Measurements from ENCODE around the gene SELPLG. TPM values are rescaled to one million over a fixed set of nuclear protein-coding genes. Genes with fewer than 3 reads are reported as not detected.

SELPLG gene
- total and polyA plus RNA-seq, 2 of the 4 experiments (the other 2 are of a cell fraction): 3.2 to 10.8 TPM

- no peak overlapping the region for H3K4me2 ChIP-seq (ENCODE audit: low read depth, low read length)
- ChIA-PET POLR2A (ENCODE audit: unreplicated experiment) (no interaction called here), CTCF (no interaction called here)
- H3K36me3 ChIP-seq (ENCODE audit: control insufficient read depth, insufficient read depth, low read length): no peaks in the 10 kb centered on the region
- intact Hi-C loops (cut with micrococcal nuclease): no loop called here
- TF ChIP-seq POLR2A (IDR thresholded peaks at IDR 0.05; ENCODE audit: low read depth, low read length) (no peak), RCOR1 (IDR thresholded peaks at IDR 0.05; ENCODE audit: insufficient replicate concordance, low read length) (no peak)
- TF ChIP-seq, protein P1, sequence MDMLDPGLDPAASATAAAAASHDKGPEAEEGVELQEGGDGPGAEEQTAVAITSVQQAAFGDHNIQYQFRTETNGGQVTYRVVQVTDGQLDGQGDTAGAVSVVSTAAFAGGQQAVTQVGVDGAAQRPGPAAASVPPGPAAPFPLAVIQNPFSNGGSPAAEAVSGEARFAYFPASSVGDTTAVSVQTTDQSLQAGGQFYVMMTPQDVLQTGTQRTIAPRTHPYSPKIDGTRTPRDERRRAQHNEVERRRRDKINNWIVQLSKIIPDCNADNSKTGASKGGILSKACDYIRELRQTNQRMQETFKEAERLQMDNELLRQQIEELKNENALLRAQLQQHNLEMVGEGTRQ (IDR thresholded peaks at IDR 0.05; ENCODE audit: low read depth, low read length): no peak
- H2BK15ac ChIP-seq (ENCODE audit: low read depth, low read length): no peak overlapping the region
- H3K79me1 ChIP-seq (ENCODE audit: low read depth in 1 of 2, low read length in 2 of 2): no peaks in the 10 kb centered on the region
- H3K14ac ChIP-seq (replicated peaks; ENCODE audit: low read depth, low read length): no peak overlapping the region
- peaks cover 3% of the 10 kb centered on the region; the same call in 1 of the 2 replicates for H3K4me1 ChIP-seq (ENCODE audit: control insufficient read depth, insufficient read depth, low read length)
- no peak overlapping the region for H4K5ac ChIP-seq (ENCODE audit: low read depth, low read length)
- no peak overlapping the region for H2AK5ac ChIP-seq (ENCODE audit: low read depth, low read length)
- dilution Hi-C loops (cut with HindIII; ENCODE audit: low sequenced_read_pairs, unreplicated experiment): no loop called here
- no peak overlapping the region for H3K4ac ChIP-seq (ENCODE audit: low read depth, low read length)
- no peaks in the 10 kb centered on the region for H3K9me3 ChIP-seq (ENCODE audit: control insufficient read depth, insufficient read depth, low read length)
- in situ Hi-C loops (cut with MboI; ENCODE audit: low sequenced_read_pairs): no loop called here
- no peak overlapping the region for H3K23ac ChIP-seq (ENCODE audit: low read depth, low read length)
- H2BK5ac ChIP-seq (ENCODE audit: low read depth, low read length, poor library complexity, severe bottlenecking): no peak overlapping the region
- H2BK20ac ChIP-seq (ENCODE audit: low read depth, low read length): no peak overlapping the region
- BruUV-seq (replicated peaks): no TSS peak
- no peaks in the 10 kb centered on the region; the same call in none of the 2 replicates for H3K9me1 ChIP-seq (ENCODE audit: insufficient read depth, low read length)
- ATAC-seq (ENCODE audit: low read depth): no peak
- no peak overlapping the region for H2BK120ac ChIP-seq (ENCODE audit: low read depth, low read length)
- H3K27ac ChIP-seq (ENCODE audit: insufficient read depth, low read length): no peak overlapping the region
- H3K27me3 ChIP-seq (ENCODE audit: control insufficient read depth, insufficient read depth, low read length): peaks cover 2% of the 10 kb centered on the region
- no peak for DNase-seq
- H4K91ac ChIP-seq (ENCODE audit: insufficient read depth, low read depth, low read length): no peak overlapping the region
- H3K9ac ChIP-seq (ENCODE audit: low read depth, low read length): no peak overlapping the region
- no peak overlapping the region for H3K56ac ChIP-seq (ENCODE audit: extremely low read depth, insufficient read depth, low read length)
- H2AFZ ChIP-seq (replicated peaks; ENCODE audit: low read length, poor library complexity): no peak overlapping the region
- peak overlapping the region; percentile 61 for H2AK9ac ChIP-seq (replicated peaks; ENCODE audit: low read depth, low read length, poor library complexity)
- no peaks in the 10 kb centered on the region for H4K20me1 ChIP-seq (ENCODE audit: insufficient read depth, low read length)
- no peak overlapping the region for H3K18ac ChIP-seq (ENCODE audit: low read depth, low read length)
- 60% methylated on average over 1 of the region's 9 CpGs; no CpG with 5 or more reads in 1 of the 2 experiments for WGBS, 2 experiments (ENCODE audit: extremely low coverage in 2 of 2, insufficient read length in 1 of 2)
- H3K4me3 ChIP-seq (ENCODE audit: insufficient read depth, low read depth, low read length): no peak overlapping the region
- H4K8ac ChIP-seq (ENCODE audit: low read depth in 2 of 2, low read length in 2 of 2): no peak overlapping the region
Observed at GRCh38 chr12:108582509-108582908, 51.2 kb downstream of the SELPLG start.

Data from IMR-90 (cell line).